ENCODE measurements around the gene DDX39B.

- TF ChIP-seq CTCF (IDR thresholded peaks at IDR 0.05; ENCODE audit: insufficient read depth, low read length) = no peak
- peak; percentile 99 for TF ChIP-seq SPI1 (IDR thresholded peaks at IDR 0.05; ENCODE audit: borderline replicate concordance, low read depth)
Observed at GRCh38 chr6:31586599-31587281, 44.9 kb upstream of the DDX39B start.
